Neutrophil (primary cell): ENCODE measurements around the gene KIFC3.

Experiments
- H3K27ac ChIP-seq: fragments of 200-600 bp; sonication (generic); 2 replicates; pipeline ENCODE4 v1.5.1; 2016; ENCODE audit warnings: mild to moderate bottlenecking, moderate library complexity
- H3K27me3 ChIP-seq: fragments of 200-600 bp; sonication (generic); 2 replicates; pipeline ENCODE4 v1.6.0; 2016; ENCODE audit warnings: mild to moderate bottlenecking
- H3K36me3 ChIP-seq: fragments of 200-600 bp; sonication (generic); 2 replicates; pipeline ENCODE4 v1.5.1; 2017
- H3K4me1 ChIP-seq, 2 experiments: fragments of 200-600 bp in 1 of 2; sonication (generic) in 1 of 2; 1 replicate in 1 of 2; 2 replicates in 1 of 2; pipeline versions ENCODE4 v1.5.1 to v1.6.1; 2013 to 2016; ENCODE audit warnings: low read depth in 1 of 2, low read length in 1 of 2, mild to moderate bottlenecking in 1 of 2, moderate library complexity in 1 of 2; ENCODE audit not compliant: control insufficient read depth in 1 of 2, insufficient read depth in 1 of 2
- H3K4me3 ChIP-seq, 2 experiments: fragments of 200-600 bp in 1 of 2; sonication (generic) in 1 of 2; 1 replicate in 1 of 2; 2 replicates in 1 of 2; pipeline ENCODE4 v1.5.1; 2013 to 2016; ENCODE audit warnings: low read depth in 1 of 2, low read length in 1 of 2, mild to moderate bottlenecking in 1 of 2, moderate library complexity in 1 of 2
- H3K9me3 ChIP-seq: fragments of 200-600 bp; sonication (generic); 2 replicates; pipeline ENCODE4 v1.5.1; 2016
- CTCF ChIP-seq: fragments of 200-600 bp; sonication (generic); IDR thresholded peaks from 2 replicates; pipeline ENCODE4 v1.5.1; 2016; ENCODE audit warnings: antibody characterized with exemption

KIFC3 gene

GRCh38 chr16:57750796-57751538 lies 51.3 kb downstream of the KIFC3 start:
- Histone ChIP-seq H3K36me3 (peaks cover 87% of the 10 kb centered on the region), H3K9me3 (no peaks in the 10 kb centered on the region), H3K4me1 (no peaks in the 10 kb centered on the region), H3K27me3 (no peaks in the 10 kb centered on the region), H3K4me3 (no peak overlapping the region), H3K27ac (no peak overlapping the region)
- no peak for TF ChIP-seq CTCF

DNA sequence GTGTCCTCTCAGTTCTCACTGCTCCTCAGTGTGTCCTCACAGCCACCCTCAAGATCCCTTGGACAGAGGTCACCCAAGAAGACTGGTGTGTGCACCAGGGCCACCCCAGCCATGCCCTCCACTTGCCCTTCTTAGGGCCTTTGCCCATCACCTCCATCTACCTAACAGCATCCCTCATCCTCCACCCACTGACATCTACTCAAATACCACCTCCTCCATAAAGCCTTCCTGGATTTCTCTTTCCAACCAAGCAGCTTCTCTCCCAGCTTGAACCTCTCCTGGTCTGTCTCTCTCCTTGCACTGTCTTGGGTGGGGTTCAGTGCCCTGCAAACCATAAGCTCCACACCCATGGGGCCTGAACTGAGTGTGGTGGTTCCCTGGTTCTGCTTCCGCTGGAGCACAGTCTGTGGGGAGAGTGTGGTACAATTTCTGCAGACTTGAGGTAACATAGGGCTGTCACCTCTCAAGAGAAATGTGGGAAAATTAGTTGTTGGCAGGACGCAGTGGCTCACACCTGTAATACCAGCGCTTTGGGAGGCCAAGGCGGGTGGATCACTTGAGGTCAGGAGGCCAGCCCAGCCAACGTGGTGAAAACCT lies 52.3 kb downstream of the KIFC3 start:
- no peak overlapping the region for H3K27ac ChIP-seq
- H3K4me3 ChIP-seq, result no peak overlapping the region
- no peak for TF ChIP-seq CTCF
- H3K9me3 ChIP-seq, result no peaks in the 10 kb centered on the region
- H3K36me3 ChIP-seq, result peaks cover 77% of the 10 kb centered on the region
- H3K4me1 ChIP-seq, result no peaks in the 10 kb centered on the region
- no peaks in the 10 kb centered on the region for H3K27me3 ChIP-seq

DNA sequence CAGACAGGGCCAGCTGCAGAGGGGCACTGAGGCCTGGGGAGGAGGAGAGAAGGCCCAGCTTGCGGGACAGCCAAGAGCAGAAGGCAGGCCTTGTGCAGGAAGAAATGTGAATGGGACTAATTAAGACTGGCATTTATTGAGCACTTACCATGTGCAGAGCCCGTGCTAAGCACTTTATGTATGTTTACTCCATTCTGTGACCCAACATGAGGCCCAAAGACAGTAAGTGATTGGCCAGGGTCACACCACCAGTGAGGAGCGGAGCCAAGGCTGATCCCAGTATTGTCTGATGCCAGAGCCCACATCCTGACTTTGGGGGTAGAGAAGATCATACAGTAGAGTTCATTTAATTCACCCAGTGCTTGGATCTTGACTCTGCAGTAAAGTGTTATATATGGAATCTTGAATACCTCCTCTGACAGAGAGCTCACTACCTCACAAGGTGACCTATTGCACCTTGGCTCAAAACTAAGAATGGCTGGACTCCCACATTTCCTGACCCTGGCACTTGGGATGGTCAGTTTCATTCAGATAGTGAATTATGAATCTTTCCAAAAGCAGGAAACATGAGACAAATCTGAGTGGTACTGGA lies 53.1 kb downstream of the KIFC3 start:
- Histone ChIP-seq H3K27me3 (no peaks in the 10 kb centered on the region), H3K27ac (no peak overlapping the region), H3K36me3 (peaks cover 75% of the 10 kb centered on the region), H3K9me3 (no peaks in the 10 kb centered on the region), H3K4me3 (no peak overlapping the region), H3K4me1 (no peaks in the 10 kb centered on the region)
- TF ChIP-seq CTCF, result no peak

- H3K27ac ChIP-seq, result no peak overlapping the region
- peaks cover 75% of the 10 kb centered on the region for H3K36me3 ChIP-seq
- no peak for TF ChIP-seq CTCF
- no peaks in the 10 kb centered on the region for H3K4me1 ChIP-seq
- H3K9me3 ChIP-seq, result no peaks in the 10 kb centered on the region
- H3K27me3 ChIP-seq, result no peaks in the 10 kb centered on the region
- H3K4me3 ChIP-seq, result no peak overlapping the region
These were observed 53.7 kb downstream of the KIFC3 start for GRCh38 chr16:57748596-57748995.

DNA sequence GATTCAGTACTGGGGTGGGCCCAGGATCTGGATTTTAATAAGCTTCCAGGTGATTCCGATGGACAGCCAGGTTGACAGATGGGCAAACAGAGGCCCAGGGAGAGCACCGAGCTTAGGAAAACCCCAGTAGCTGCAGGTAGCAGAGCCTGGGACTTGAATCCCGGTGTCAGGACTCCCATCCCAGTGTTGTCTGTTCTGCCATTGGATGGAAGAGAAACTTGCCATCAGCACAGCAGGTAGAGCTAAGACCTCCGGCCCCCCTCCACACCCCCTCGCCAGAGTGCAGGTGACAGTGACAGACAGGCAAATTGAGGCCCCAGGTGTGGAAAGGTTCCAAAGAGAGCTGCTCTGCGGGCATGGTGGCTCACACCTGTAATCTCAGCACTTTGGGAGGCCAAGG lies 54.3 kb downstream of the KIFC3 start:
- Histone ChIP-seq H3K27ac (no peak overlapping the region), H3K36me3 (peaks cover 74% of the 10 kb centered on the region), H3K4me1 (no peaks in the 10 kb centered on the region), H3K27me3 (no peaks in the 10 kb centered on the region), H3K4me3 (no peak overlapping the region), H3K9me3 (no peaks in the 10 kb centered on the region)
- TF ChIP-seq CTCF, result no peak
